ENCODE results near the gene SPATS2. TPM values are rescaled to one million over a fixed set of nuclear protein-coding genes. Genes with fewer than 3 reads are reported as not detected.

SPATS2 gene
- total and polyA plus RNA-seq, 2 of the 4 experiments (the other 2 are of a cell fraction) = 50.6 to 63.3 TPM

DNA sequence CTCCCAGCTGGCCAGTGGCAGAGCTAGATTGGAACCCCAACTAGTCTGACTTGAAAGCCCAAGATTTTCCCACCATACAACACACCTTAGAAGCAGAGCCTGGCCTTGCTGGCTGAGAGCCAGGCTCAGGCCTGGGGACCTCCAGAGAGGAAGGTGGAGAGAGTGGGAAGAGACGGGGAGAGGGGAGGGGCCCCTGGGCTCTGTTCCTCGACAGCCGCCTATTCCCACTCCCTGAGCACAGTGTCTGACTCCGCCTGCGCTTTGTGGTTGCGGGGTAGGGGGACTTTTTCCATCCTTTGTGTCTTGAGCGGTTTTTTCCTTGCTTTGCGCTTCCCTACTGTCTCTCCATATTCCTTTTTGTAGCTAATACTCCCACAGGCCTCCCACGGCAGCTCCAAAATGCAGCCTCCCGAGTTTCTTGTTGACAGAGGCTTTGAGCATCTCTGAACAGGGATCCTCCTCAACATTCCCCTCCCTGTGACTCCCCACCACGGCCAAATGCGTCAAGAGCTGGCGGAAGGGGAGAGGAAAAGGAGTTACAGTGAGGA, 167.5 kb downstream of the SPATS2 start:
- dilution Hi-C loops (cut with HindIII; ENCODE audit: low sequenced_read_pairs, unreplicated experiment) = no loop called here
- Histone ChIP-seq H3K18ac (ENCODE audit: low read depth, low read length) (no peak overlapping the region), H3K9me1 (ENCODE audit: insufficient read depth, low read length) (no peaks in the 10 kb centered on the region), H3K79me1 (ENCODE audit: low read depth in 1 of 2, low read length in 2 of 2) (no peaks in the 10 kb centered on the region), H4K5ac (ENCODE audit: low read depth, low read length) (no peak overlapping the region), H4K20me1 (ENCODE audit: insufficient read depth, low read length) (no peaks in the 10 kb centered on the region; the same call in 1 of the 2 replicates), H3K9ac (ENCODE audit: low read depth, low read length) (no peak overlapping the region), H3K4me2 (ENCODE audit: low read depth, low read length) (no peak overlapping the region), H2AK9ac (replicated peaks; ENCODE audit: low read depth, low read length, poor library complexity) (no peak overlapping the region), H4K8ac (ENCODE audit: low read depth in 2 of 2, low read length in 2 of 2) (no peak overlapping the region), H2AFZ (replicated peaks; ENCODE audit: low read length, poor library complexity) (no peak overlapping the region), H3K4ac (ENCODE audit: low read depth, low read length) (no peak overlapping the region), H2BK20ac (ENCODE audit: low read depth, low read length) (no peak overlapping the region), H3K36me3 (ENCODE audit: control insufficient read depth, insufficient read depth, low read length) (no peaks in the 10 kb centered on the region), H2BK120ac (ENCODE audit: low read depth, low read length) (no peak overlapping the region), H3K27me3 (ENCODE audit: control insufficient read depth, insufficient read depth, low read length) (peaks cover 26% of the 10 kb centered on the region), H2AK5ac (ENCODE audit: low read depth, low read length) (no peak overlapping the region), H3K23ac (ENCODE audit: low read depth, low read length) (no peak overlapping the region), H3K9me3 (ENCODE audit: control insufficient read depth, insufficient read depth, low read length) (no peaks in the 10 kb centered on the region), H3K14ac (replicated peaks; ENCODE audit: low read depth, low read length) (no peak overlapping the region), H2BK5ac (ENCODE audit: low read depth, low read length, poor library complexity, severe bottlenecking) (no peak overlapping the region), H2BK15ac (ENCODE audit: low read depth, low read length) (no peak overlapping the region), H4K91ac (ENCODE audit: insufficient read depth, low read depth, low read length) (no peak overlapping the region), H3K4me1 (ENCODE audit: control insufficient read depth, insufficient read depth, low read length) (0 out of 2 replicates have a peak, but pooled peaks cover 2% of the 10 kb centered on the region), H3K4me3 (ENCODE audit: insufficient read depth, low read depth, low read length) (no peak overlapping the region), H3K56ac (ENCODE audit: extremely low read depth, insufficient read depth, low read length) (no peak overlapping the region), H3K27ac (ENCODE audit: insufficient read depth, low read length) (no peak overlapping the region)
- TF ChIP-seq NFE2L2 (IDR thresholded peaks at IDR 0.05; ENCODE audit: low read depth, low read length) = no peak
- TF ChIP-seq, protein P1, sequence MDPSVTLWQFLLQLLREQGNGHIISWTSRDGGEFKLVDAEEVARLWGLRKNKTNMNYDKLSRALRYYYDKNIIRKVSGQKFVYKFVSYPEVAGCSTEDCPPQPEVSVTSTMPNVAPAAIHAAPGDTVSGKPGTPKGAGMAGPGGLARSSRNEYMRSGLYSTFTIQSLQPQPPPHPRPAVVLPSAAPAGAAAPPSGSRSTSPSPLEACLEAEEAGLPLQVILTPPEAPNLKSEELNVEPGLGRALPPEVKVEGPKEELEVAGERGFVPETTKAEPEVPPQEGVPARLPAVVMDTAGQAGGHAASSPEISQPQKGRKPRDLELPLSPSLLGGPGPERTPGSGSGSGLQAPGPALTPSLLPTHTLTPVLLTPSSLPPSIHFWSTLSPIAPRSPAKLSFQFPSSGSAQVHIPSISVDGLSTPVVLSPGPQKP (IDR thresholded peaks at IDR 0.05; ENCODE audit: borderline replicate concordance, low read depth, low read length) = no peak
- no peak for TF ChIP-seq SMC3 (IDR thresholded peaks at IDR 0.05; ENCODE audit: low read depth, low read length)
- no peak for TF ChIP-seq RAD21 (IDR thresholded peaks at IDR 0.05; ENCODE audit: low read length)
- TF ChIP-seq FOS (IDR thresholded peaks at IDR 0.05; ENCODE audit: low read depth, low read length) = no peak
- no peak for TF ChIP-seq MXI1 (IDR thresholded peaks at IDR 0.05; ENCODE audit: borderline replicate concordance, low read depth, low read length)
- ATAC-seq (ENCODE audit: low read depth) (no peak), DNase-seq (no peak)
- ChIA-PET POLR2A (ENCODE audit: unreplicated experiment) (no interaction called here), CTCF (interaction anchor here (0.6 to 1.7 kb wide), 2 partner anchors 18 to 825 kb away, joined by 3 to 4 read pairs; no protein-coding TSS in a partner anchor)
- in situ Hi-C loops (cut with MboI; ENCODE audit: low sequenced_read_pairs) = no loop called here
- intact Hi-C loops (cut with micrococcal nuclease) = no loop called here
- BruUV-seq (replicated peaks) = no TSS peak
- WGBS, 2 experiments (ENCODE audit: extremely low coverage in 2 of 2, insufficient read length in 1 of 2) = 80% methylated on average over 1 of the region's 13 CpGs; no CpG with 5 or more reads in 1 of the 2 experiments

All from IMR-90 (cell line).